ENCODE results near the gene PRDM8. TPM values are rescaled to one million over a fixed set of nuclear protein-coding genes. Genes with fewer than 3 reads are reported as not detected.

PRDM8 gene
- total and polyA plus RNA-seq, 2 of the 4 experiments (the other 2 are of a cell fraction) = 5.7 to 15.8 TPM

GRCh38 chr4:80183250-80184052 lies 13.9 kb upstream of the PRDM8 start:
- Histone ChIP-seq H2AK5ac (ENCODE audit: low read depth, low read length) (peak overlapping the region; percentile 83), H2BK15ac (ENCODE audit: low read depth, low read length) (peak overlapping the region; percentile 94), H2BK120ac (ENCODE audit: low read depth, low read length) (peak overlapping the region; percentile 94), H4K20me1 (ENCODE audit: insufficient read depth, low read length) (no peaks in the 10 kb centered on the region), H4K8ac (ENCODE audit: low read depth in 2 of 2, low read length in 2 of 2) (peak overlapping the region; percentile 24 to 92; a peak in 3 of 4 replicates), H3K4me1 (ENCODE audit: control insufficient read depth, insufficient read depth, low read length) (peaks cover 9% of the 10 kb centered on the region), H3K9ac (ENCODE audit: low read depth, low read length) (peak overlapping the region; percentile 51), H3K36me3 (ENCODE audit: control insufficient read depth, insufficient read depth, low read length) (no peaks in the 10 kb centered on the region), H3K14ac (replicated peaks; ENCODE audit: low read depth, low read length) (peak overlapping the region; percentile 91), H3K4me3 (ENCODE audit: insufficient read depth, low read depth, low read length) (peak overlapping the region; percentile 84), H2BK5ac (ENCODE audit: low read depth, low read length, poor library complexity, severe bottlenecking) (peak overlapping the region; percentile 60), H3K27ac (ENCODE audit: insufficient read depth, low read length) (peak overlapping the region; percentile 49), H3K18ac (ENCODE audit: low read depth, low read length) (peak overlapping the region; percentile 40), H3K4me2 (ENCODE audit: low read depth, low read length) (peak overlapping the region; percentile 65), H2BK20ac (ENCODE audit: low read depth, low read length) (peak overlapping the region; percentile 72; the same call in 1 of the 2 replicates), H3K9me1 (ENCODE audit: insufficient read depth, low read length) (peaks cover 11% of the 10 kb centered on the region), H3K23ac (ENCODE audit: low read depth, low read length) (peak overlapping the region; percentile 85), H3K27me3 (ENCODE audit: control insufficient read depth, insufficient read depth, low read length) (no peaks in the 10 kb centered on the region), H3K56ac (ENCODE audit: extremely low read depth, insufficient read depth, low read length) (0 out of 2 replicates have a peak overlapping the region, but pooled peaks have one; percentile 22), H2AK9ac (replicated peaks; ENCODE audit: low read depth, low read length, poor library complexity) (peak overlapping the region; percentile 96), H4K91ac (ENCODE audit: insufficient read depth, low read depth, low read length) (peak overlapping the region; percentile 75), H3K4ac (ENCODE audit: low read depth, low read length) (peak overlapping the region; percentile 94), H3K9me3 (ENCODE audit: control insufficient read depth, insufficient read depth, low read length) (0 out of 2 replicates have a peak, but pooled peaks cover 2% of the 10 kb centered on the region), H2AFZ (replicated peaks; ENCODE audit: low read length, poor library complexity) (peak overlapping the region; percentile 96), H4K5ac (ENCODE audit: low read depth, low read length) (peak overlapping the region; percentile 52), H3K79me1 (ENCODE audit: low read depth in 1 of 2, low read length in 2 of 2) (peaks cover 5 to 37% of the 10 kb centered on the region in 2 experiments; a peak in 3 of 4 replicates)
- intact Hi-C loops (cut with micrococcal nuclease) = loop anchor here (1.0 to 10.0 kb wide), 7 partner anchors 19 to 1139 kb away; partner anchors contain the start of gene ANTXR2
- in situ Hi-C loops (cut with MboI; ENCODE audit: low sequenced_read_pairs) = loop anchor here (5.0 kb wide), 1 partner anchor 111 kb away; the partner anchor contains the start of gene ANTXR2
- no peak for TF ChIP-seq CEBPB (IDR thresholded peaks at IDR 0.05; ENCODE audit: low read depth, low read length)
- TF ChIP-seq, protein P1, sequence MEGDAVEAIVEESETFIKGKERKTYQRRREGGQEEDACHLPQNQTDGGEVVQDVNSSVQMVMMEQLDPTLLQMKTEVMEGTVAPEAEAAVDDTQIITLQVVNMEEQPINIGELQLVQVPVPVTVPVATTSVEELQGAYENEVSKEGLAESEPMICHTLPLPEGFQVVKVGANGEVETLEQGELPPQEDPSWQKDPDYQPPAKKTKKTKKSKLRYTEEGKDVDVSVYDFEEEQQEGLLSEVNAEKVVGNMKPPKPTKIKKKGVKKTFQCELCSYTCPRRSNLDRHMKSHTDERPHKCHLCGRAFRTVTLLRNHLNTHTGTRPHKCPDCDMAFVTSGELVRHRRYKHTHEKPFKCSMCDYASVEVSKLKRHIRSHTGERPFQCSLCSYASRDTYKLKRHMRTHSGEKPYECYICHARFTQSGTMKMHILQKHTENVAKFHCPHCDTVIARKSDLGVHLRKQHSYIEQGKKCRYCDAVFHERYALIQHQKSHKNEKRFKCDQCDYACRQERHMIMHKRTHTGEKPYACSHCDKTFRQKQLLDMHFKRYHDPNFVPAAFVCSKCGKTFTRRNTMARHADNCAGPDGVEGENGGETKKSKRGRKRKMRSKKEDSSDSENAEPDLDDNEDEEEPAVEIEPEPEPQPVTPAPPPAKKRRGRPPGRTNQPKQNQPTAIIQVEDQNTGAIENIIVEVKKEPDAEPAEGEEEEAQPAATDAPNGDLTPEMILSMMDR (conservative IDR thresholded peaks at IDR 0.05; ENCODE audit: low read depth, low read length) = no peak
- no peak for TF ChIP-seq RAD21 (IDR thresholded peaks at IDR 0.05; ENCODE audit: low read length)
- 8% methylated on average over 5 of the region's 54 CpGs; no CpG with 5 or more reads in 1 of the 2 experiments for WGBS, 2 experiments (ENCODE audit: extremely low coverage in 2 of 2, insufficient read length in 1 of 2)
- dilution Hi-C loops (cut with HindIII; ENCODE audit: low sequenced_read_pairs, unreplicated experiment) = no loop called here
- CTCF ChIA-PET = interaction anchor here (0.5 to 1.7 kb wide), 6 partner anchors 13 to 688 kb away, joined by 3 to 6 read pairs (median 3); partner anchors contain the start of gene PRDM8
- DNase-seq (no peak), ATAC-seq (ENCODE audit: low read depth) (peak; percentile 43)
- no TSS peak for BruUV-seq (replicated peaks)
- POLR2A ChIA-PET (ENCODE audit: unreplicated experiment) = interaction anchor here (0.6 kb wide), 1 partner anchor 28 kb away, joined by 5 read pairs; no protein-coding TSS in a partner anchor
